ENCODE data around the gene PLEKHA5.

- TF ChIP-seq CTCF (IDR thresholded peaks at IDR 0.05): no peak
- TF ChIP-seq POLR2A (IDR thresholded peaks at IDR 0.05): no peak
Observed at GRCh38 chr12:19419086-19419485, 289.6 kb downstream of the PLEKHA5 start.

Data from lower leg skin (tissue), 3 donors.